Pancreas (tissue), 10 donors: ENCODE measurements around the gene PLEKHA4. TPM values are rescaled to one million over a fixed set of nuclear protein-coding genes. Genes with fewer than 3 reads are reported as not detected.
A peak's percentile ranks its signal among the peaks of the same experiment; 100 is the strongest.

Experiments used
- ATAC-seq, 4 donors: fragments of 200-7000 bp; cut with Tn5 transposase; one replicate each; pipeline versions ENCODE4 v1.8.0 to v1.9.1; 2020; ENCODE audit warnings: mild to moderate bottlenecking in 4 of 4, moderate library complexity in 4 of 4
- DNase-seq, 6 donors: peaks; one replicate each; pipeline ENCODE4 v3.0.0-alpha.2; 2020
- FAIRE-seq: peaks from 2 replicates; lab custom pipeline; 2012; peaks lifted over from hg19 to GRCh38; lab: Jason Lieb, UNC
- H3K27ac ChIP-seq, 4 donors: fragments of 200-600 bp; sonication (generic); 1 replicate in 3 of 4; 2 replicates in 1 of 4; pipeline versions ENCODE4 v1.5.0 to v1.8.0; 2020
- H3K27me3 ChIP-seq, 4 donors: fragments of 200-600 bp; one replicate each; pipeline ENCODE4 v1.8.0; 2021
- H3K36me3 ChIP-seq, 3 donors: fragments of 200-600 bp; sonication (generic) in 1 of 3; one replicate each; pipeline versions ENCODE4 v1.5.0 to v1.8.0; 2020 to 2021
- H3K4me1 ChIP-seq, 3 donors: fragments of 200-600 bp; one replicate each; pipeline ENCODE4 v1.8.0; 2021
- H3K4me3 ChIP-seq, 4 donors: fragments of 200-600 bp; sonication (generic) in 2 of 4; one replicate each; pipeline versions ENCODE4 v1.5.0 to v1.8.0; 2020 to 2021
- H3K9me3 ChIP-seq, 4 donors: fragments of 200-600 bp; one replicate each; pipeline ENCODE4 v1.8.0; 2021
- WGBS, 2 donors: extraction: QIAGEN DNeasy Blood & Tissue Kit; methylation state at CpG; one replicate each; pipeline ENCODE4 v1.1.7; 2013; 5-methylcytosine and 5-hydroxymethylcytosine counted together
- intact Hi-C, 3 donors: fragments of 100-400 bp; cut with DNase I; formaldehyde crosslinking; loops; one replicate each; pipeline versions ENCODE4 v1.11.1 to v1.14.2; 2022
- polyA plus RNA-seq, 2 donors: library from polyadenylated mRNA; stranded (reverse); fragments of 200-250 nt; gene quantifications; one replicate each; pipeline ENCODE4 v1.2.3, GENCODE V29; 2013
- total RNA-seq, 6 donors: library from RNA; stranded (reverse); fragmentation: NEBNext Ultra II Directional in 4 of 6; extraction: Animal tissue kit (Norgen Biotek cat#: 25700) in 4 of 6; gene quantifications; one replicate each; pipeline versions ENCODE4 v1.2.1 to v1.2.4, GENCODE V29; 2021 to 2023
- TF ChIP-seq, protein P1 (sequence below), 4 donors: fragments of 200-600 bp; sonication (generic) in 3 of 4; IDR thresholded peaks; one replicate each; pipeline versions ENCODE4 v1.5.0 to v1.8.0; 2021; ENCODE audit warnings: antibody characterized with exemption in 4 of 4
- donor health status: healthy with polysubstance abuse.
- donor health status: DM: no; HTN: no; CAD: no; lungs with moderate emphysema.
- donor health status: DM: no; HTN: no; CAD: no.
- donor health status: control.
- donor health status: control.
- donor health status: Bipolar disorder and iron deficiency.
- donor health status: DM: yes; HTN: yes; CAD: no.
- donor health status: DM: no; HTN: no; CAD: no.
- donor health status: DM: no; HTN: no; CAD: no.
- donor health status: DM: yes; HTN: yes; CAD: no.

PLEKHA4 gene
- total and polyA plus RNA-seq, 8 donors: 5.9 to 28.3 (median 12.2) TPM

GRCh38 chr19:48844472-48844871, 23.9 kb downstream of the PLEKHA4 start:
- H3K9me3 ChIP-seq: no peaks in the 10 kb centered on the region
- no peak for DNase-seq
- TF ChIP-seq, protein P1, sequence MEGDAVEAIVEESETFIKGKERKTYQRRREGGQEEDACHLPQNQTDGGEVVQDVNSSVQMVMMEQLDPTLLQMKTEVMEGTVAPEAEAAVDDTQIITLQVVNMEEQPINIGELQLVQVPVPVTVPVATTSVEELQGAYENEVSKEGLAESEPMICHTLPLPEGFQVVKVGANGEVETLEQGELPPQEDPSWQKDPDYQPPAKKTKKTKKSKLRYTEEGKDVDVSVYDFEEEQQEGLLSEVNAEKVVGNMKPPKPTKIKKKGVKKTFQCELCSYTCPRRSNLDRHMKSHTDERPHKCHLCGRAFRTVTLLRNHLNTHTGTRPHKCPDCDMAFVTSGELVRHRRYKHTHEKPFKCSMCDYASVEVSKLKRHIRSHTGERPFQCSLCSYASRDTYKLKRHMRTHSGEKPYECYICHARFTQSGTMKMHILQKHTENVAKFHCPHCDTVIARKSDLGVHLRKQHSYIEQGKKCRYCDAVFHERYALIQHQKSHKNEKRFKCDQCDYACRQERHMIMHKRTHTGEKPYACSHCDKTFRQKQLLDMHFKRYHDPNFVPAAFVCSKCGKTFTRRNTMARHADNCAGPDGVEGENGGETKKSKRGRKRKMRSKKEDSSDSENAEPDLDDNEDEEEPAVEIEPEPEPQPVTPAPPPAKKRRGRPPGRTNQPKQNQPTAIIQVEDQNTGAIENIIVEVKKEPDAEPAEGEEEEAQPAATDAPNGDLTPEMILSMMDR (IDR thresholded peaks at IDR 0.05): no peak
- no peaks in the 10 kb centered on the region for H3K4me1 ChIP-seq
- no peak overlapping the region for H3K27ac ChIP-seq
- no peaks in the 10 kb centered on the region for H3K36me3 ChIP-seq
- intact Hi-C loops: loop anchor here in 2 of 3 donors (10.0 kb wide), 2 partner anchors 50 to 200 kb away; partner anchors contain the start of gene CA11 (in 1 of the 2)
- FAIRE-seq: no peak
- peak in 1 of 4 donors; percentile 8 for ATAC-seq
- no peaks in the 10 kb centered on the region for H3K27me3 ChIP-seq
- H3K4me3 ChIP-seq: no peak overlapping the region
- 67 to 83% methylated on average over 2 of the region's 2 CpGs for whole genome bisulfite sequencing, 2 donors

GRCh38 chr19:48842789-48843162, 25.6 kb downstream of the PLEKHA4 start:
- WGBS, 2 donors: 44 to 48% methylated on average over 2 of the region's 2 CpGs
- H3K36me3 ChIP-seq: no peaks in the 10 kb centered on the region
- ATAC-seq (peak; percentile 59 to 81 (median 74)), FAIRE-seq (no peak), DNase-seq (peak in 2 of 6 donors; percentile 17 to 53)
- no peak overlapping the region for H3K27ac ChIP-seq
- H3K9me3 ChIP-seq: no peaks in the 10 kb centered on the region
- H3K4me3 ChIP-seq: no peak overlapping the region
- no peaks in the 10 kb centered on the region for H3K27me3 ChIP-seq
- intact Hi-C loops: loop anchor here in 2 of 3 donors (10.0 kb wide), 2 partner anchors 48 to 198 kb away; partner anchors contain the start of gene CA11 (in 1 of the 2)
- no peaks in the 10 kb centered on the region for H3K4me1 ChIP-seq
- TF ChIP-seq, protein P1 (IDR thresholded peaks at IDR 0.05): peak; percentile 43 to 76 (median 69)

GRCh38 chr19:48841571-48841970, 26.8 kb downstream of the PLEKHA4 start:
- Histone ChIP-seq H3K27me3 (no peaks in the 10 kb centered on the region), H3K4me1 (no peaks in the 10 kb centered on the region), H3K4me3 (no peak overlapping the region), H3K36me3 (no peaks in the 10 kb centered on the region), H3K27ac (no peak overlapping the region), H3K9me3 (no peaks in the 10 kb centered on the region)
- intact Hi-C loops: loop anchor here in 2 of 3 donors (10.0 kb wide), 2 partner anchors 47 to 197 kb away; partner anchors contain the start of gene CA11 (in 1 of the 2)
- 84 to 92% methylated on average over 6 of the region's 6 CpGs for WGBS, 2 donors
- TF ChIP-seq, protein P1 (IDR thresholded peaks at IDR 0.05): no peak
- ATAC-seq: no peak
- no peak for FAIRE-seq
- no peak for DNase-seq

DNA sequence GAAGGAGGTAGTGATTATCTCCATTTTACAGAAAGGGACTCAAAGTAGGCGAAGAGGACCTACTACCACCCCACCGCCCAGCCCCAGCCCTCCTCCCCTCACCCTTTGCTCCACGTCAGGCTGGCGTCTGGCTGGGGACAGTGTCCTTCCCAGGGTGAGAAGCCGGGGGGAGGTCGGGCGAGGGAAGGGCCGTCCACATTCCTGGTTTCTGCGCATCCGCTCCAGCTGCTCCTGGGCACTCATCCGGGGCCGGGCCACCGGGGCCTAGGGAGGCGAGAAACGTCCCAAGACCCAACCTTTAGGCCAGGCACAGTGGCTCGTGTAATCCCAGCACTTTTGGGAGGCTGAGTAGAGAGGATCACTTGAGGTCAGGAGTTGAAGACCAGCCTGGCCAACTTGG, 27.4 kb downstream of the PLEKHA4 start:
- WGBS, 2 donors: 83 to 93% methylated on average over 16 of the region's 16 CpGs
- Histone ChIP-seq H3K27ac (no peak overlapping the region), H3K4me3 (no peak overlapping the region), H3K9me3 (no peaks in the 10 kb centered on the region), H3K4me1 (no peaks in the 10 kb centered on the region), H3K36me3 (no peaks in the 10 kb centered on the region), H3K27me3 (no peaks in the 10 kb centered on the region)
- intact Hi-C loops: loop anchor here in 2 of 3 donors (10.0 kb wide), 2 partner anchors 46 to 196 kb away; partner anchors contain the start of gene CA11 (in 1 of the 2)
- no peak for ATAC-seq
- TF ChIP-seq, protein P1 (IDR thresholded peaks at IDR 0.05): no peak
- peak in 1 of 6 donors; percentile 54 for DNase-seq
- no peak for FAIRE-seq

DNA sequence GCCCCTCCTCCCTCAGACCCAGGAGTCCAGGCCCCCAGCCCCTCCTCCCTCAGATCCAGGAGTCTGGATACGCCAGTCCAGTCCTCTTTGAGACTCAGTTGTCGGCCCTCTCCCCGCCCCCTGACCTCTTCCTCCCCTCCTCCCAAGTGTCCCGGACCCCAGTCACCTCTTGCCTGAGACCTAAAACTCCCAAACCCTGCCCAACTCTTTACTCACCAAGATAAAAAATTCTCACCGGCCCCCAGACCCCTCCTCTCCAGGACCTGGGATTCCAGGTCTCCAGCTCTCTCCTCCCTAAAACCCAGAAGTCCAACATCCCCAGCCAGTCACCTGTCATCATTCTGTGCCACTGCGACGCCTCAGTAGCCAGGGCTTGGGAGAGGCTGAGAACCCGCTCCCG, 30.7 kb downstream of the PLEKHA4 start:
- Histone ChIP-seq H3K27me3 (no peaks in the 10 kb centered on the region), H3K4me1 (no peaks in the 10 kb centered on the region), H3K27ac (no peak overlapping the region), H3K9me3 (no peaks in the 10 kb centered on the region), H3K36me3 (no peaks in the 10 kb centered on the region), H3K4me3 (no peak overlapping the region)
- ATAC-seq (no peak), DNase-seq (no peak), FAIRE-seq (no peak)
- 62 to 73% methylated on average over 9 of the region's 9 CpGs for WGBS, 2 donors
- TF ChIP-seq, protein P1 (IDR thresholded peaks at IDR 0.05): no peak
- intact Hi-C loops: loop anchor here in 2 of 3 donors (2.0 to 10.0 kb wide), 3 partner anchors 43 to 183 kb away; no protein-coding TSS in a partner anchor
